ENCODE data around the gene CAMKK2. TPM values are rescaled to one million over a fixed set of nuclear protein-coding genes. Genes with fewer than 3 reads are reported as not detected.
A peak's percentile ranks its signal among the peaks of the same experiment; 100 is the strongest.

The CAMKK2 gene
- total RNA-seq, 2 experiments from 2014 or later = 21.1 to 27.6 TPM

DNA sequence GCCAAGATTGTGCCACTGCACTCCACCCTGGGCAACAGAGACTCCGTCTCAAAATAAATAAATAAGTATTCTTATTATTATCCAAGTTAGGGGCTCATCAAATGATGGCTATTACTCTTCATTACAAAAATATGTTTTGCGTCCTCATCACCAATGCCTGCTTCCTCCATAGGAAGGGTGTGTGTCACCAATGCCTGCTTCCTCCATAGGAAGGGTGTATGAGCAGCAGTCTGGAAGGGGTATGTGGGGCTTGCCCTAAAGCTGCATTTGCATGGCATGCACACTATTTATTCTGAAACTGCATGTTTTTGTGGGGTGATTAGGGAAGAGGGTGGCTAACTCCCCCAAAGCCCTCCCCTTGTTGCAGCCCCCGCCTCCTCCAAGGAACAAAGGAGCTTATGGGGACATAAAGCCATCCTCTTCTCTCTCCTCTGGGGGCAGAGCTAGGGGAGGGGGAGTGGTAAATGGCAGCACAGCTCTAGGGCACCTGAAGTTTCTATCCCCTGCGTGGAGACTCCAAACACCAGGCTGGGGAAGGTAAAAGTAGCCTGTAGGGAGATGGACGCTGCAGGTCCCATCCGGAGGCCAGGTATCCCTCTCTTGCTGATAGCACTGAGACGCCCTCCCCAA lies 1.3 kb downstream of the CAMKK2 start:
- Histone ChIP-seq H2AFZ (ENCODE audit: low read length) (no peak overlapping the region), H3K27ac (ENCODE audit: low read depth, low read length, poor library complexity, severe bottlenecking) (no peak overlapping the region), H3K4me3 (ENCODE audit: low read depth, low read length, poor library complexity, severe bottlenecking) (peak overlapping the region; percentile 93), H3K9me2 (ENCODE audit: insufficient read depth, low read length) (no peaks in the 10 kb centered on the region), H4K20me1 (ENCODE audit: insufficient read depth, low read length) (no peaks in the 10 kb centered on the region; the same call in 1 of the 2 replicates), H3K4me2 (ENCODE audit: low read length) (peak overlapping the region; percentile 94), H3K9me3 (ENCODE audit: low read length) (no peaks in the 10 kb centered on the region), H3K4me1 (ENCODE audit: insufficient read depth, low read length, poor library complexity, severe bottlenecking) (peaks cover 45% of the 10 kb centered on the region), H3K79me2 (ENCODE audit: insufficient read depth, low read depth, low read length) (peaks cover 31% of the 10 kb centered on the region), H3K36me3 (ENCODE audit: insufficient read depth, low read length) (peaks cover 17% of the 10 kb centered on the region)
- ChIA-PET CTCF (ENCODE audit: unreplicated experiment) (interaction anchor here (0.7 kb wide), 1 partner anchor 17 kb away, joined by 3 read pairs; no protein-coding TSS in a partner anchor), POLR2A (interaction anchor here (0.5 kb wide), 1 partner anchor 181 kb away, joined by 4 read pairs; no protein-coding TSS in a partner anchor)
- intact Hi-C loops (cut with micrococcal nuclease; ENCODE audit: unreplicated experiment) = no loop called here
- peak; percentile 58 for DNase-seq (ENCODE audit: low spot score)
- no TSS peak for BruUV-seq (replicated peaks)
- TF ChIP-seq CTCF (conservative IDR thresholded peaks at IDR 0.05; ENCODE audit: low read length) (peak; percentile 29; the same call in 1 of the 2 replicates), EZH2phosphoT487 (IDR thresholded peaks at IDR 0.05; ENCODE audit: borderline replicate concordance, low read depth, low read length) (no peak)

DNA sequence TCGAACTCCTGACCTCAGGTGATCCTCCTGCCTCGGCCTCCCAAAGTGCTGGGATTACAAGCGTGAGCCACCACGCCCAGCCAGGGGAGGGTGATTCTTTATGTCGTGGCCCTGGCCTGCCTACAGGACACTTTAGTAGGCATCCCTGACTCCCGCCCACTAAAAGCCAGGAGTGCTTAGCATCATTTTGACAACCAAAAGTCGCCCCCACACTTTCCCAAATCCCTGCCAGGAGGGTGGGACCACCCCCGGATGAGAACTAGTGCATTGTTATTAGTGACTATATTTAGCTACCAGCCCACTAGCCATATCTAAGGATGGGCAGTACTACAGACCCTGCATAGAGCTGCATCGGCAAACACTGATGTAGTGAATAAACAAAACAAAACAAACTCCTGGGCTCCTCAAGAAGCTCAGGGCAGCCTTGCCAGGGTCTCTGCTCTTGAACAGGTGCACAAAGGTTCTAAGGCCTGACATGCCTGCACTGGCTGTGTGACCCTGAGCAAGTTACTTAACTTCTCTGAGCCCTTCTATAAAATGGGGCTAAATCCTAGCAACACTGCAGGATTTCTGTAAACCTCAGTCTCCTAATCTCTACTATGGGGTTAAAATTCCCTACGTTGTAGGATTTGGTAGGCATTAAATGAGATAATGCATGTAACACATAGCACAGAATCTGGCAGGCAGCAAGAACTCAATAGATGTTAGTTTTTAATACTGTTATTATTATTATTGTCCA lies 2.2 kb downstream of the CAMKK2 start:
- no peaks in the 10 kb centered on the region; the same call in 1 of the 2 replicates for H4K20me1 ChIP-seq (ENCODE audit: insufficient read depth, low read length)
- H3K4me2 ChIP-seq (ENCODE audit: low read length) = 0 out of 2 replicates have a peak overlapping the region, but pooled peaks have one; percentile 94
- H3K4me1 ChIP-seq (ENCODE audit: insufficient read depth, low read length, poor library complexity, severe bottlenecking) = peaks cover 36% of the 10 kb centered on the region
- ChIA-PET CTCF (ENCODE audit: unreplicated experiment) (no interaction called here), POLR2A (interaction anchor here (0.6 kb wide), 1 partner anchor 687 kb away, joined by 4 read pairs; no protein-coding TSS in a partner anchor)
- no peak for TF ChIP-seq CTCF (conservative IDR thresholded peaks at IDR 0.05; ENCODE audit: low read length)
- no peaks in the 10 kb centered on the region for H3K9me3 ChIP-seq (ENCODE audit: low read length)
- peaks cover 22% of the 10 kb centered on the region for H3K36me3 ChIP-seq (ENCODE audit: insufficient read depth, low read length)
- H3K4me3 ChIP-seq (ENCODE audit: low read depth, low read length, poor library complexity, severe bottlenecking) = no peak overlapping the region
- peaks cover 31% of the 10 kb centered on the region for H3K79me2 ChIP-seq (ENCODE audit: insufficient read depth, low read depth, low read length)
- H3K9me2 ChIP-seq (ENCODE audit: insufficient read depth, low read length) = no peaks in the 10 kb centered on the region
- no peak for DNase-seq (ENCODE audit: low spot score)
- H3K27ac ChIP-seq (ENCODE audit: low read depth, low read length, poor library complexity, severe bottlenecking) = no peak overlapping the region
- H2AFZ ChIP-seq (ENCODE audit: low read length) = no peak overlapping the region
- intact Hi-C loops (cut with micrococcal nuclease; ENCODE audit: unreplicated experiment) = no loop called here
- BruUV-seq (replicated peaks) = TSS peak; percentile 47
